WERI-Rb-1 (cell line): ENCODE measurements around the gene SCN11A.

Experiments
- DNase-seq: peaks from one replicate; pipeline ENCODE4 v3.0.0-alpha.2; 2020
- H3K27ac ChIP-seq: fragments of 250-450 bp; sonication (Bioruptor Pico); 2 replicates; pipeline ENCODE4 v1.5.1; 2020; ENCODE audit warnings: mild to moderate bottlenecking, moderate library complexity
- H3K27me3 ChIP-seq: fragments of 250-450 bp; sonication (Bioruptor Pico); 2 replicates; pipeline ENCODE4 v1.5.1; 2021; ENCODE audit warnings: mild to moderate bottlenecking, low read depth, moderate library complexity; ENCODE audit not compliant: insufficient read depth, severe bottlenecking
- H3K36me3 ChIP-seq: fragments of 250-450 bp; sonication (Bioruptor Pico); 2 replicates; pipeline ENCODE4 v1.5.1; 2020; ENCODE audit warnings: mild to moderate bottlenecking, moderate library complexity
- H3K4me3 ChIP-seq: 2 replicates; pipeline ENCODE4 v1.5.1; 2011; ENCODE audit warnings: low read depth, mild to moderate bottlenecking, control low read depth, low read length
- H3K9me3 ChIP-seq: fragments of 250-450 bp; sonication (Bioruptor Pico); 2 replicates; pipeline ENCODE4 v1.5.1; 2021; ENCODE audit warnings: mild to moderate bottlenecking, moderate library complexity; ENCODE audit not compliant: severe bottlenecking
- TF ChIP-seq, protein P1 (sequence below): IDR thresholded peaks from 2 replicates; pipeline ENCODE4 v1.5.1; 2011; ENCODE audit warnings: low read depth, mild to moderate bottlenecking, control low read depth, inconsistent platforms, low read length

The SCN11A gene

DNA sequence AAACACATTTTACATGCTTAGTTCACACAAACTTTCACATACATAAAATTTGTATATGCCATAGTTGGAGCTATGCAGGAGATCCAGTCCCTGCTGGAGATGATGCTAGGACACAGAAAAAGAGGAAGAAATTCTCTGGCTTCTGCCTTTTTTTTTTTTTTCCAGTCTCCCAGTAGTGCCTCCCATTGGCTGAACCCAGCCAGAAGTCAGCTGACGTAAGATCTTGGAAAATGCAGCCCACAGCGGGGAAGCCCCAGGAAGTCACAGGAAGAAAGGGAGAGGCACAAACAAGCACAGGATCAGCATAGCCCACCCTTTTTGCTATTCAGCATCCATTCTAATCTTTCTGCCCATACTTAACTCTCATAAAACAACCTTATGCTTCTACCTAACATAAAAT is 38.5 kb downstream of the SCN11A start:
- Histone ChIP-seq H3K9me3 (no peaks in the 10 kb centered on the region), H3K36me3 (no peaks in the 10 kb centered on the region), H3K27me3 (peaks cover 2% of the 10 kb centered on the region), H3K4me3 (no peak overlapping the region), H3K27ac (no peak overlapping the region)
- TF ChIP-seq, protein P1, sequence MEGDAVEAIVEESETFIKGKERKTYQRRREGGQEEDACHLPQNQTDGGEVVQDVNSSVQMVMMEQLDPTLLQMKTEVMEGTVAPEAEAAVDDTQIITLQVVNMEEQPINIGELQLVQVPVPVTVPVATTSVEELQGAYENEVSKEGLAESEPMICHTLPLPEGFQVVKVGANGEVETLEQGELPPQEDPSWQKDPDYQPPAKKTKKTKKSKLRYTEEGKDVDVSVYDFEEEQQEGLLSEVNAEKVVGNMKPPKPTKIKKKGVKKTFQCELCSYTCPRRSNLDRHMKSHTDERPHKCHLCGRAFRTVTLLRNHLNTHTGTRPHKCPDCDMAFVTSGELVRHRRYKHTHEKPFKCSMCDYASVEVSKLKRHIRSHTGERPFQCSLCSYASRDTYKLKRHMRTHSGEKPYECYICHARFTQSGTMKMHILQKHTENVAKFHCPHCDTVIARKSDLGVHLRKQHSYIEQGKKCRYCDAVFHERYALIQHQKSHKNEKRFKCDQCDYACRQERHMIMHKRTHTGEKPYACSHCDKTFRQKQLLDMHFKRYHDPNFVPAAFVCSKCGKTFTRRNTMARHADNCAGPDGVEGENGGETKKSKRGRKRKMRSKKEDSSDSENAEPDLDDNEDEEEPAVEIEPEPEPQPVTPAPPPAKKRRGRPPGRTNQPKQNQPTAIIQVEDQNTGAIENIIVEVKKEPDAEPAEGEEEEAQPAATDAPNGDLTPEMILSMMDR = no peak
- no peak for DNase-seq

- TF ChIP-seq, protein P1 = no peak
- H3K9me3 ChIP-seq = no peaks in the 10 kb centered on the region
- H3K4me3 ChIP-seq = no peak overlapping the region
- peaks cover 2% of the 10 kb centered on the region for H3K27me3 ChIP-seq
- no peaks in the 10 kb centered on the region for H3K36me3 ChIP-seq
- no peak for DNase-seq
- no peak overlapping the region for H3K27ac ChIP-seq
Measured at GRCh38 chr3:39011191-39011736, 40.5 kb downstream of the SCN11A start.

- no peak overlapping the region for H3K4me3 ChIP-seq
- TF ChIP-seq, protein P1 = no peak
- H3K9me3 ChIP-seq = no peaks in the 10 kb centered on the region
- no peak overlapping the region for H3K27ac ChIP-seq
- no peak for DNase-seq
- H3K36me3 ChIP-seq = no peaks in the 10 kb centered on the region
- peaks cover 18% of the 10 kb centered on the region for H3K27me3 ChIP-seq
Measured at GRCh38 chr3:39005295-39005694, 46.4 kb downstream of the SCN11A start.
